ENCODE results near the gene MRPL38. TPM values are rescaled to one million over a fixed set of nuclear protein-coding genes. Genes with fewer than 3 reads are reported as not detected.
"Not testable (repeated sequence)": the region's sequence is repeated elsewhere in the genome, so short reads cannot be mapped to it uniquely, and the experiment has no call there.

Gene MRPL38
- total RNA-seq, 2 donors from 2014 or later: 40.3 to 85.6 TPM

DNA sequence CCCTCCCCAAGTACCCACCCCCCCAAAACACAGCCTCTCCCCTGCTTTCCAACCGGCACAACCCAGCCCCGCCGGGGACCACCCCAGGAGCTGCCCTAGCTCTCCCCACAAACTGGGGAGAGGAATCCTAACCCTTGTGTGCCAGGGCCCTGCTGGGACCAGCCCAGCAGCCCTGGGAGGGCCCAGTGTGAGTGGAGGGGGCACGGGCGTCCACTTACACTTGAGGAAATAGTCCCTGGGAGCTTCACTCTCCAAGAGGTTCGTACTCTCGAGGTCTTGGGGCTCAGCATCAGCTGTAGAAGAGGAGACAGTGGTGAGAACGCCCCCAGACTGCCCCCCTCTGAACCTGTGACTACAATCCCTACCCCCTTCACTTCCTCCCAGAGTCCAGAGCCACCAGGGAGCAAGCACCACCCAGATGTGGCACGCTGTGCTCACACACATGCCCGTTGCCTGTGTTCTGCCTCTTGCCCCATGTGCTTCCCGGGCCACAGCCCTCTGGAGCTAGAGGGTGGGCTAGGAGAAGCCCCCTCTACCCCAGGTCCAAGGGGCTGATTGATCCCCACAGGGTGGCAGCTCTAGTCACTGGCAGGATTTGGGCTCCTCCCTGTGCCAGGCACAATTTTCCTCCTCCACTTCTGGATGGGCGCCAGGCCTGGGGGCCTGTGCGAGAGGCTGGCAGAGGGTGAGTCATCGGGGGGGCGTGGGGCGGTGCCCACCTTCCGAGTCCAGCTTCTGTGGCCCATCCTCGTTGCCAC lies 29.3 kb downstream of the MRPL38 start:
- WGBS: 33% methylated on average over 14 of the region's 18 CpGs
- TF ChIP-seq POLR2A (IDR thresholded peaks at IDR 0.05) (no peak), POLR2AphosphoS5 (IDR thresholded peaks at IDR 0.05) (no peak)
- TF ChIP-seq, protein P1, sequence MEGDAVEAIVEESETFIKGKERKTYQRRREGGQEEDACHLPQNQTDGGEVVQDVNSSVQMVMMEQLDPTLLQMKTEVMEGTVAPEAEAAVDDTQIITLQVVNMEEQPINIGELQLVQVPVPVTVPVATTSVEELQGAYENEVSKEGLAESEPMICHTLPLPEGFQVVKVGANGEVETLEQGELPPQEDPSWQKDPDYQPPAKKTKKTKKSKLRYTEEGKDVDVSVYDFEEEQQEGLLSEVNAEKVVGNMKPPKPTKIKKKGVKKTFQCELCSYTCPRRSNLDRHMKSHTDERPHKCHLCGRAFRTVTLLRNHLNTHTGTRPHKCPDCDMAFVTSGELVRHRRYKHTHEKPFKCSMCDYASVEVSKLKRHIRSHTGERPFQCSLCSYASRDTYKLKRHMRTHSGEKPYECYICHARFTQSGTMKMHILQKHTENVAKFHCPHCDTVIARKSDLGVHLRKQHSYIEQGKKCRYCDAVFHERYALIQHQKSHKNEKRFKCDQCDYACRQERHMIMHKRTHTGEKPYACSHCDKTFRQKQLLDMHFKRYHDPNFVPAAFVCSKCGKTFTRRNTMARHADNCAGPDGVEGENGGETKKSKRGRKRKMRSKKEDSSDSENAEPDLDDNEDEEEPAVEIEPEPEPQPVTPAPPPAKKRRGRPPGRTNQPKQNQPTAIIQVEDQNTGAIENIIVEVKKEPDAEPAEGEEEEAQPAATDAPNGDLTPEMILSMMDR (IDR thresholded peaks at IDR 0.05): no peak
- no peaks in the 10 kb centered on the region for H3K36me3 ChIP-seq
- H3K27ac ChIP-seq: peak overlapping the region; percentile 91
- no peaks in the 10 kb centered on the region for H3K27me3 ChIP-seq (replicated peaks; ENCODE audit: insufficient read depth)
- peak; percentile 74 for DNase-seq (ENCODE audit: low spot score)
- H3K4me3 ChIP-seq: no peak overlapping the region
- no peaks in the 10 kb centered on the region for H3K9me3 ChIP-seq
- intact Hi-C loops (cut with DNase I): loop anchor here (5.0 kb wide), 1 partner anchor 88 kb away; no protein-coding TSS in a partner anchor
- H3K4me1 ChIP-seq (replicated peaks): peaks cover 28% of the 10 kb centered on the region

DNA sequence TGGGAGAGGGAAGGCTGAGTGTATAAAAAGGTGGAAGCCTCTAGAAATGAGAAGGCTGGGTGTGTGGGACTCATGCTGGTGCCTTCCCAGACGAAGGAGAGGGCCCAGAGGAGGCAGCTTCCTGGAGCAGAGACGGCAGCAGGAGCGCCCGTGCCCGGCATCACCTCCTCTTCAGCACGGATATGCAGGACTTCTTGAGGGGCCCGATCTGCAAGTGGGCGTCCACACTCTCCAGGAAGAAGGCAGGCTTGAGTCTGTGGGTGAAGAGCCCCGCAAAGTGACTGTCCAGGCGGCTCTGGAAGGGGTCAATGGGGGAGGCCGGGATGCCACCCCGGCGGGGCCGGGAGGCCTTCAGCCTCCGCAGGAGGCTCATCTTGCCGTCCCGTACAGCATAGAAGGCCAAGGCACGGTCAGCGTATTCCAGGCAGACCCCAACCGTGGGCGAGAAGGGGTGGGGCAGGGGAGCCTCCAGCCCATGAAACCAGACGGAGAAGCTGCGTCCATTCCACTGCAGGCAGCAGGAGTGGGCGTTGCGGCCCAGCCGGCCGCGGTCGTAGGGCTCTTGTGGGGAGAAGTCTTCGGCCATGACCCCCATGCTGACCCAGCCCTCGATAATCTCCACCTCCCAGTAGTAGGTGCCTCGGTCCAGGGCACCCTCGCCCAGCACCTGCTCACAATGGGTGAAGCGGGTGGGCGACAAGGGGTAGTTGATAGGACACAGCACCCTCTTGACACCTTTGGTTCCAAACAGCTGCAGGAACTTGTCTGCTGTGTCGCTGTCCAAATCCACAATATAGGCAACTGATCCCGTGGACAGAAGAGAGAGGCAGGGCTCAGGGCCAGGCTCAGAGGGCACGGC lies 30.1 kb downstream of the MRPL38 start:
- H3K36me3 ChIP-seq: no peaks in the 10 kb centered on the region
- no peaks in the 10 kb centered on the region for H3K9me3 ChIP-seq
- TF ChIP-seq, protein P1 (IDR thresholded peaks at IDR 0.05): no peak
- no peak for TF ChIP-seq POLR2AphosphoS5 (IDR thresholded peaks at IDR 0.05)
- no peak for TF ChIP-seq POLR2A (IDR thresholded peaks at IDR 0.05)
- no peaks in the 10 kb centered on the region for H3K27me3 ChIP-seq (replicated peaks; ENCODE audit: insufficient read depth)
- H3K4me1 ChIP-seq (replicated peaks): peaks cover 28% of the 10 kb centered on the region
- intact Hi-C loops (cut with DNase I): loop anchor here (5.0 kb wide), 1 partner anchor 87 kb away; no protein-coding TSS in a partner anchor
- DNase-seq (ENCODE audit: low spot score): no peak
- H3K4me3 ChIP-seq: no peak overlapping the region
- H3K27ac ChIP-seq: peak overlapping the region; percentile 91
- WGBS: 91% methylated on average over 38 of the region's 38 CpGs

DNA sequence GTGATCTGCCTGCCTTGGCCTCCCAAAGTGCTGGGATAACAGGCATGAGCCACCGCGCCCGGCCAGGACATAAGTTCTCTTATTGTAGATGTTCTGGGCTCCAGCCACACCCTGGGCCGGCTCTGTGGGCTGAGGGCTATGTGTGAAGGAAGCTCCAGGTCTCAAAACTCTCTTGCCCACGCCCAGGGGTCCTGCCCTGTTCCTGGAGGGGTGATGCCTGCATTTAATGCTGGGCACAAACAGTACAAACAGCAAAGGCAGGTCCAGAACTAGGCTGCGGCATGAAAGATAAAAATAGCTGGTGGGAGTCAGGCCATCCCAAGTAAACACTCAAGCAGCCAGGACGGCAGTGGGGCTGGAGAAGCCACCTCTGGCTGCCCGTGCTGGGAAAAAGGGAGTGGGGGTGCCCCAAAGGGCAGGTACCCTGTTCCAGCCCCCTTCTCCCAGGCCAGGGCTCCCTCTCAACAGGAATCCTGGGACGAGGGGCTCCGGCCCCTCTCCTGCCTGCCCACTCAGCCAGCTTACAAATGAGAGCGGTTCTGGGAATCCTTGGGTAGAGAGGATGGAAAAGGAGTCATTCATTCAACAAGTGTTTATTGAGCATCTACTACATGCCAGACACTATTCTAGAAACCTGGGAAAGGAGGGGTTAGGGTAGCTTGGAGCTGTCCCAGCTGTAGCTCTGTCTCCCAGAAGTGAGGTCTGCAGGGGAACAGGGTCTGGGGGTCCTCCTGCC lies 30.9 kb downstream of the MRPL38 start:
- peak overlapping the region; percentile 83 for H3K27ac ChIP-seq
- no peak for TF ChIP-seq POLR2A (IDR thresholded peaks at IDR 0.05)
- TF ChIP-seq, protein P1 (IDR thresholded peaks at IDR 0.05): no peak
- no peak for TF ChIP-seq POLR2AphosphoS5 (IDR thresholded peaks at IDR 0.05)
- intact Hi-C loops (cut with DNase I): loop anchor here (2.0 kb wide), 1 partner anchor 19 kb away; the partner anchor contains the start of gene WBP2
- WGBS: 72% methylated on average over 11 of the region's 11 CpGs
- H3K4me1 ChIP-seq (replicated peaks): peaks cover 28% of the 10 kb centered on the region
- no peaks in the 10 kb centered on the region for H3K27me3 ChIP-seq (replicated peaks; ENCODE audit: insufficient read depth)
- no peaks in the 10 kb centered on the region for H3K9me3 ChIP-seq
- H3K4me3 ChIP-seq: no peak overlapping the region
- no peak for DNase-seq (ENCODE audit: low spot score)
- H3K36me3 ChIP-seq: no peaks in the 10 kb centered on the region

DNA sequence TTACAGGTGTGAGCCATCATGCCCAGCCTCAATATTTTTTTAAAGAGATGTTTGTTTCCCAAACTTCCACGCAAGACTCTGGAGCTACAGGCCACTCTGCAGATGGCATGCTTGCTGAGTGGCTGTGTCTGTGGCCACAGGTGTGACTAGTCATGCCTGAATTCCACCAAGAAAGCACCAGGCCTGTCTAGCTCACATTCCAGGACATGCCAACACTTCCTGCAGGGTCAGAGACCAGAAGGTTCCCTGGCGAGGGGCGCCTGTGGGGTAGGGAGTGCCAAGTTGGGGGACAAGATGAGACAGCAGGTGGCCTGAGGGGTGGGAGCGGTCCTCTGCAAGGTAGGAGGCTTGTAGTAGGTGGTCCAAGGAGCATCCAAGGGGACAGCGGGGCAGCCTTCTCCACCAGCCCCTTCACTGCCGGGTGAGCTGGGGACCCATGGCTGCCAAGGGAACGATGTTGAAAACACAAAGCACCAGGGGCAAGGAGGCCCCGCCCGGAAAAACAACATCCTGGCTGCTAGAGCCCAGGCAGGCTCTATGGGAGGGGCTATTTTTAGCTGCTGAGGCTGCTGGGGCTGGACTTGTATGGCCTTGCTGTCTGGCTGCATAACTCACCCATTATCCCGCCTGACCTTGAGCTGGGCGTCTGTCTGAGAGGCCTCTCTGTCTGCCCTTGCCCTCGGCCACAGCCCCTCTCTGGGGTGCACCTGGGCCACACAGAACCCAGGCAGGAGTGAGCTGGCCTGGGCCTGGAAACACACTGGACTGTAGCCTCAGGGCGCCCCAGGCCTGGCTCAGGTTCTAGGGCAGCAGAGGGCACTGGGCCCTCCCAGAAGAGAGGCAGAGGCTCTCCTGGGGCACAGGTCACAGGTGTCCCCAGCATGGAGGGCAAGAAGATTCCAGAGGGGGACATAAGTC lies 32.0 kb downstream of the MRPL38 start:
- no peaks in the 10 kb centered on the region for H3K9me3 ChIP-seq
- TF ChIP-seq, protein P1 (IDR thresholded peaks at IDR 0.05): peak in 1 of 4 experiments; percentile 4
- peak; percentile 77 for TF ChIP-seq POLR2AphosphoS5 (IDR thresholded peaks at IDR 0.05)
- TF ChIP-seq POLR2A (IDR thresholded peaks at IDR 0.05): peak; percentile 31
- H3K27me3 ChIP-seq (replicated peaks; ENCODE audit: insufficient read depth): no peaks in the 10 kb centered on the region
- 40% methylated on average over 13 of the region's 13 CpGs for WGBS
- H3K4me1 ChIP-seq (replicated peaks): peaks cover 28% of the 10 kb centered on the region
- DNase-seq (ENCODE audit: low spot score): peak; percentile 76
- intact Hi-C loops (cut with DNase I): loop anchor here (2.0 kb wide), 1 partner anchor 18 kb away; the partner anchor contains the start of gene WBP2
- no peak overlapping the region for H3K4me3 ChIP-seq
- no peaks in the 10 kb centered on the region for H3K36me3 ChIP-seq
- peak overlapping the region; percentile 83 for H3K27ac ChIP-seq

DNA sequence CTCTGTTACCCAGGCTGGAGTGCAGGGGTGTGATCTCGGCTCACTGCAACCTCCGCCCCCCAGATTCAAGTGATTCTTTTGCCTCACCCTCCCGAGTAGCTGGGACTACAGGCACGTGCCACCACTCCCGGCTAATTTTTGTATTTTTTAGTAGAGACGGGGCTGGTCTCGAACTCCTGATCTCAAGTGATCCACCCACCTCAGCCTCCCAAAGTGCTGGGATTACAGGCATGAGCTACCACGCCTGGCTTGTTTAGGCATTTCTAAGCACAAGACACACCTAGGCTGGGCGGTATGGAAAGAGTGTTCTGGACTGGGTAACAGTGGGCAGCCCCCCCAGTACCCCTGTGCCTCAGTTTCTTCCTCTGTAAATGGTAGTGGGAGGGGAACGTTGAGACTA lies 34.5 kb downstream of the MRPL38 start:
- H3K9me3 ChIP-seq; H3K36me3 ChIP-seq; H3K27me3 ChIP-seq (replicated peaks; ENCODE audit: insufficient read depth); DNase-seq (ENCODE audit: low spot score); H3K4me3 ChIP-seq; intact Hi-C loops (cut with DNase I): not testable (repeated sequence)
- 75% methylated on average over 10 of the region's 10 CpGs for WGBS
- Histone ChIP-seq H3K27ac (peak overlapping the region; percentile 57 to 74), H3K4me1 (replicated peaks) (peaks cover 11% of the 10 kb centered on the region)
